K562 (cell line): ENCODE results near the gene ACSS2. TPM values are rescaled to one million over a fixed set of nuclear protein-coding genes. Genes with fewer than 3 reads are reported as not detected.

Experiments used
- CXXC5 ChIP-seq: fragments of 250-450 bp; sonication (Bioruptor Pico); IDR thresholded peaks from 2 replicates; pipeline ENCODE4 v1.8.0; 2022; ENCODE audit warnings: inconsistent platforms, mild to moderate bottlenecking, moderate library complexity
- EWSR1 ChIP-seq: fragments of 450-650 bp; IDR thresholded peaks from 2 replicates; pipeline ENCODE4 v1.6.1; 2018; ENCODE audit warnings: borderline replicate concordance, mild to moderate bottlenecking, low read depth, moderate library complexity; ENCODE audit not compliant: partially characterized antibody
- FOXJ2 ChIP-seq: fragments of 200-800 bp; sonication (Bioruptor generic); IDR thresholded peaks from 2 replicates; pipeline ENCODE4 v1.6.1; 2016; ENCODE audit warnings: missing genetic modification characterization, missing compliant biosample characterization
- HDGF ChIP-seq: fragments of 450-650 bp; IDR thresholded peaks from 2 replicates; pipeline ENCODE4 v1.6.1; 2016
- IFI16 ChIP-seq: fragments of 250-450 bp; sonication (Bioruptor Pico); IDR thresholded peaks from 2 replicates; pipeline ENCODE4 v2.1.2; 2022; ENCODE audit warnings: mild to moderate bottlenecking, inconsistent platforms
- IRF2 ChIP-seq: sonication (generic); formaldehyde crosslinking; IDR thresholded peaks from 2 replicates; pipeline ENCODE4 v1.8.1; 2022; ENCODE audit warnings: mild to moderate bottlenecking, missing genetic modification reagents
- MCM5 ChIP-seq: fragments of 450-650 bp; IDR thresholded peaks from 2 replicates; pipeline ENCODE4 v1.6.1; 2016; ENCODE audit warnings: low read depth
- MYC ChIP-seq, 2 experiments: fragments of 250-450 bp in 1 of 2; sonication (Bioruptor Pico) in 1 of 2; IDR thresholded peaks; 2 replicates each; pipeline versions ENCODE4 v1.5.1 to v1.6.1; 2012 to 2021; ENCODE audit warnings: low read depth in 2 of 2, borderline replicate concordance in 1 of 2, improper control_type of control experiment in 1 of 2, low read length in 1 of 2, mild to moderate bottlenecking in 1 of 2, moderate library complexity in 1 of 2
- NCOA6 ChIP-seq: fragments of 450-650 bp; IDR thresholded peaks from 2 replicates; pipeline ENCODE4 v1.6.1; 2017; ENCODE audit warnings: mild to moderate bottlenecking
- NFE2 ChIP-seq: IDR thresholded peaks from 2 replicates; pipeline ENCODE4 v1.6.1; 2014; ENCODE audit warnings: antibody characterized with exemption, low read depth
- NFIC ChIP-seq: fragments of 450-650 bp; IDR thresholded peaks from 2 replicates; pipeline ENCODE4 v1.6.1; 2017; ENCODE audit warnings: mild to moderate bottlenecking, inconsistent platforms
- NR3C1 ChIP-seq: sonication (generic); formaldehyde crosslinking; IDR thresholded peaks from 2 replicates; pipeline ENCODE4 v1.8.1; 2022; ENCODE audit warnings: missing genetic modification reagents
- RBFOX2 ChIP-seq: fragments of 200-400 bp; formaldehyde crosslinking; IDR thresholded peaks from 2 replicates; pipeline ENCODE4 v1.6.1; 2017; ENCODE audit warnings: low read depth, mild to moderate bottlenecking, low read length, moderate library complexity
- SIX5 ChIP-seq, 2 experiments: IDR thresholded peaks; 2 replicates each; pipeline ENCODE4 v1.6.1; 2011; ENCODE audit warnings: low read length in 2 of 2, borderline replicate concordance in 1 of 2, low read depth in 1 of 2, mild to moderate bottlenecking in 1 of 2, moderate library complexity in 1 of 2; ENCODE audit not compliant: insufficient read depth in 1 of 2
- ZNF41 ChIP-seq: fragments of 250-450 bp; sonication (Bioruptor Pico); conservative IDR thresholded peaks from 2 replicates; pipeline ENCODE4 v1.4.0; 2020; ENCODE audit warnings: mild to moderate bottlenecking
- polyA plus RNA-seq, 8 experiments: library from polyadenylated mRNA; depleted of rRNA in 4 of 8; stranded (reverse) in 5 of 8; unstranded in 3 of 8; fragments of >200 nt; fragmentation: Nextera tagmentation in 2 of 8; fragmentation: Illumina TruSeq in 1 of 8; extraction: Ambion mirVana in 2 of 8; extraction: Trizol in 1 of 8; gene quantifications; 2 replicates each; pipeline versions ENCODE4 v1.2.1 to v1.2.3, GENCODE V29; 2011 to 2014; ENCODE audit warnings: inconsistent platforms in 1 of 8, missing spikeins in 1 of 8
- total RNA-seq, 7 experiments: library from RNA; depleted of rRNA in 6 of 7; stranded (reverse); fragments of >200 nt in 6 of 7; fragmentation: Illumina TruSeq in 2 of 7; extraction: Trizol in 2 of 7; gene quantifications; 2 replicates each; pipeline versions ENCODE4 v1.2.1 to v1.2.3, GENCODE V29; 2011 to 2021; ENCODE audit warnings: low replicate concordance in 1 of 7
- TF ChIP-seq, protein P1 (sequence below): fragments of 450-650 bp; IDR thresholded peaks from 2 replicates; pipeline ENCODE4 v1.6.1; 2017; ENCODE audit warnings: antibody characterized with exemption, mild to moderate bottlenecking
- TF ChIP-seq, protein P2 (sequence below): fragments of 250-450 bp; sonication (Bioruptor Pico); IDR thresholded peaks from 2 replicates; pipeline ENCODE4 v1.8.0; 2022; ENCODE audit warnings: moderate library complexity, mild to moderate bottlenecking, inconsistent platforms
- TF ChIP-seq, protein P3 (sequence below): sonication (generic); formaldehyde crosslinking; IDR thresholded peaks from 2 replicates; pipeline ENCODE4 v1.8.0; 2022; ENCODE audit warnings: missing genetic modification reagents, mild to moderate bottlenecking, borderline replicate concordance
- TF ChIP-seq, protein P4 (sequence below): fragments of 450-650 bp; formaldehyde crosslinking; conservative IDR thresholded peaks from 2 replicates; pipeline ENCODE4 v1.4.0; 2022; ENCODE audit warnings: mild to moderate bottlenecking, missing genetic modification characterization

Gene ACSS2
- total and polyA plus RNA-seq, 9 of the 15 experiments (the other 6 are each of a cell fraction or from before 2014, with no cell fraction given): 21.9 to 246 (median 66.2) TPM

DNA sequence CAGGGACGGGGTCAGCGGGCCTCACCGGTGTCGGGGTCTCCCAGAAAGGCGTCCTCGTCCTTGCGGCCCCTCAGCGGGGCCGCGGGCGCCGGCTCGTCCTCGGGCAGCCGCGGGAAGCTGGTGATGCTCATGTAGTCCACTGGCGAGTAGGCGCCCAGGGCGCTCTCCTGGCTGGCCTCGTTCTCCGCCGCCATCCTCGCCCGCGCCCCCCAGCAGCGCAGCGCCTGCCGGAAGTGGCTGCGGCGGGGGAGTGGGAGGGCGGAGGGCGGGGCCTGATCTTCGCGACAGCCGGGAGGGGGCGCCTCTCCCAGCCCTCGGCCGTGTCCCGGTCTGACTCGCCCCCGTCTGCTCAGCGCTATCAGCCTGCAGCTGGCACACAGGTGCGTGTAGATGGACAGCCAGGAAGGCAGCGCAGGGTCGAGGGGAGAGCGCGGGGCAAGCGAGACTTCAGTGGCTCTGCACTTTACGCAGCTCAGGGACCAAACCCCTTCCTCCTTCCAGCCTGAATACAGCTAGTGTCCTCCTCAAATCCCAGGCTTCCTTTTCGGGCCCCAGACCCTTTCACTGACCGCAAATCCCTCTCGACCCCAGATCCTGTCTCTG is 3.7 kb upstream of the ACSS2 start, which contains the start of gene GGT7 (continued):
- TF ChIP-seq, protein P1, sequence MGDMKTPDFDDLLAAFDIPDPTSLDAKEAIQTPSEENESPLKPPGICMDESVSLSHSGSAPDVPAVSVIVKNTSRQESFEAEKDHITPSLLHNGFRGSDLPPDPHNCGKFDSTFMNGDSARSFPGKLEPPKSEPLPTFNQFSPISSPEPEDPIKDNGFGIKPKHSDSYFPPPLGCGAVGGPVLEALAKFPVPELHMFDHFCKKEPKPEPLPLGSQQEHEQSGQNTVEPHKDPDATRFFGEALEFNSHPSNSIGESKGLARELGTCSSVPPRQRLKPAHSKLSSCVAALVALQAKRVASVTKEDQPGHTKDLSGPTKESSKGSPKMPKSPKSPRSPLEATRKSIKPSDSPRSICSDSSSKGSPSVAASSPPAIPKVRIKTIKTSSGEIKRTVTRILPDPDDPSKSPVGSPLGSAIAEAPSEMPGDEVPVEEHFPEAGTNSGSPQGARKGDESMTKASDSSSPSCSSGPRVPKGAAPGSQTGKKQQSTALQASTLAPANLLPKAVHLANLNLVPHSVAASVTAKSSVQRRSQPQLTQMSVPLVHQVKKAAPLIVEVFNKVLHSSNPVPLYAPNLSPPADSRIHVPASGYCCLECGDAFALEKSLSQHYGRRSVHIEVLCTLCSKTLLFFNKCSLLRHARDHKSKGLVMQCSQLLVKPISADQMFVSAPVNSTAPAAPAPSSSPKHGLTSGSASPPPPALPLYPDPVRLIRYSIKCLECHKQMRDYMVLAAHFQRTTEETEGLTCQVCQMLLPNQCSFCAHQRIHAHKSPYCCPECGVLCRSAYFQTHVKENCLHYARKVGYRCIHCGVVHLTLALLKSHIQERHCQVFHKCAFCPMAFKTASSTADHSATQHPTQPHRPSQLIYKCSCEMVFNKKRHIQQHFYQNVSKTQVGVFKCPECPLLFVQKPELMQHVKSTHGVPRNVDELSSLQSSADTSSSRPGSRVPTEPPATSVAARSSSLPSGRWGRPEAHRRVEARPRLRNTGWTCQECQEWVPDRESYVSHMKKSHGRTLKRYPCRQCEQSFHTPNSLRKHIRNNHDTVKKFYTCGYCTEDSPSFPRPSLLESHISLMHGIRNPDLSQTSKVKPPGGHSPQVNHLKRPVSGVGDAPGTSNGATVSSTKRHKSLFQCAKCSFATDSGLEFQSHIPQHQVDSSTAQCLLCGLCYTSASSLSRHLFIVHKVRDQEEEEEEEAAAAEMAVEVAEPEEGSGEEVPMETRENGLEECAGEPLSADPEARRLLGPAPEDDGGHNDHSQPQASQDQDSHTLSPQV: peak; percentile 26; the same call in 1 of the 2 replicates
- TF ChIP-seq IFI16 (CRISPR knock-in tag) (no peak), CXXC5 (peak; percentile 81; the same call in 1 of the 2 replicates), NFIC (peak; percentile 46; the same call in 1 of the 2 replicates), FOXJ2 (tag) (no peak), NCOA6 (no peak), RBFOX2 (peak; percentile 78), MCM5 (no peak), EWSR1 (no peak), NFE2 (no peak), MYC (IDR thresholded peaks at IDR 0.05; ENCODE audit: low read depth, low read length) (peak; percentile 48; the same call in 1 of the 2 replicates), MYC (CRISPR knock-in tag; IDR thresholded peaks at IDR 0.05; ENCODE audit: borderline replicate concordance, low read depth) (no peak), NR3C1 (CRISPR knock-in tag) (no peak), HDGF (peak; percentile 49; the same call in 1 of the 2 replicates), IRF2 (no peak), ZNF41 (CRISPR knock-in tag) (no peak), SIX5 (IDR thresholded peaks at IDR 0.05; ENCODE audit: borderline replicate concordance in 1 of 2, insufficient read depth in 1 of 2, low read depth in 1 of 2, low read length in 2 of 2) (no peak)
- TF ChIP-seq, protein P2, sequence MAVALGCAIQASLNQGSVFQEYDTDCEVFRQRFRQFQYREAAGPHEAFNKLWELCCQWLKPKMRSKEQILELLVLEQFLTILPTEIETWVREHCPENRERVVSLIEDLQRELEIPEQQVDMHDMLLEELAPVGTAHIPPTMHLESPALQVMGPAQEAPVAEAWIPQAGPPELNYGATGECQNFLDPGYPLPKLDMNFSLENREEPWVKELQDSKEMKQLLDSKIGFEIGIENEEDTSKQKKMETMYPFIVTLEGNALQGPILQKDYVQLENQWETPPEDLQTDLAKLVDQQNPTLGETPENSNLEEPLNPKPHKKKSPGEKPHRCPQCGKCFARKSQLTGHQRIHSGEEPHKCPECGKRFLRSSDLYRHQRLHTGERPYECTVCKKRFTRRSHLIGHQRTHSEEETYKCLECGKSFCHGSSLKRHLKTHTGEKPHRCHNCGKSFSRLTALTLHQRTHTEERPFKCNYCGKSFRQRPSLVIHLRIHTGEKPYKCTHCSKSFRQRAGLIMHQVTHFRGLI (CRISPR knock-in tag): no peak
- TF ChIP-seq, protein P3, sequence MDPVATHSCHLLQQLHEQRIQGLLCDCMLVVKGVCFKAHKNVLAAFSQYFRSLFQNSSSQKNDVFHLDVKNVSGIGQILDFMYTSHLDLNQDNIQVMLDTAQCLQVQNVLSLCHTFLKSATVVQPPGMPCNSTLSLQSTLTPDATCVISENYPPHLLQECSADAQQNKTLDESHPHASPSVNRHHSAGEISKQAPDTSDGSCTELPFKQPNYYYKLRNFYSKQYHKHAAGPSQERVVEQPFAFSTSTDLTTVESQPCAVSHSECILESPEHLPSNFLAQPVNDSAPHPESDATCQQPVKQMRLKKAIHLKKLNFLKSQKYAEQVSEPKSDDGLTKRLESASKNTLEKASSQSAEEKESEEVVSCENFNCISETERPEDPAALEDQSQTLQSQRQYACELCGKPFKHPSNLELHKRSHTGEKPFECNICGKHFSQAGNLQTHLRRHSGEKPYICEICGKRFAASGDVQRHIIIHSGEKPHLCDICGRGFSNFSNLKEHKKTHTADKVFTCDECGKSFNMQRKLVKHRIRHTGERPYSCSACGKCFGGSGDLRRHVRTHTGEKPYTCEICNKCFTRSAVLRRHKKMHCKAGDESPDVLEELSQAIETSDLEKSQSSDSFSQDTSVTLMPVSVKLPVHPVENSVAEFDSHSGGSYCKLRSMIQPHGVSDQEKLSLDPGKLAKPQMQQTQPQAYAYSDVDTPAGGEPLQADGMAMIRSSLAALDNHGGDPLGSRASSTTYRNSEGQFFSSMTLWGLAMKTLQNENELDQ: no peak
- TF ChIP-seq, protein P4, sequence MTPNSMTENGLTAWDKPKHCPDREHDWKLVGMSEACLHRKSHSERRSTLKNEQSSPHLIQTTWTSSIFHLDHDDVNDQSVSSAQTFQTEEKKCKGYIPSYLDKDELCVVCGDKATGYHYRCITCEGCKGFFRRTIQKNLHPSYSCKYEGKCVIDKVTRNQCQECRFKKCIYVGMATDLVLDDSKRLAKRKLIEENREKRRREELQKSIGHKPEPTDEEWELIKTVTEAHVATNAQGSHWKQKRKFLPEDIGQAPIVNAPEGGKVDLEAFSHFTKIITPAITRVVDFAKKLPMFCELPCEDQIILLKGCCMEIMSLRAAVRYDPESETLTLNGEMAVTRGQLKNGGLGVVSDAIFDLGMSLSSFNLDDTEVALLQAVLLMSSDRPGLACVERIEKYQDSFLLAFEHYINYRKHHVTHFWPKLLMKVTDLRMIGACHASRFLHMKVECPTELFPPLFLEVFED (CRISPR knock-in tag): no peak
